Lower leg skin (tissue), 4 donors: ENCODE data around the gene MRM2. TPM values are rescaled to one million over a fixed set of nuclear protein-coding genes. Genes with fewer than 3 reads are reported as not detected.

Experiments used
- DNase-seq, 2 donors: peaks; one replicate each; pipeline ENCODE4 v3.0.0-alpha.2; 2019; ENCODE audit warnings: low spot score in 2 of 2
- H3K4me3 ChIP-seq: fragments of 200-600 bp; sonication (generic); 2 replicates; pipeline ENCODE4 v1.5.1; 2017; ENCODE audit warnings: mild to moderate bottlenecking, low read depth; ENCODE audit not compliant: poor library complexity, severe bottlenecking
- POLR2A ChIP-seq, 2 donors: fragments of 450-650 bp; IDR thresholded peaks; one replicate each; pipeline ENCODE4 v1.6.1; 2016 to 2017; ENCODE audit warnings: antibody characterized with exemption in 2 of 2, mild to moderate bottlenecking in 1 of 2, moderate library complexity in 1 of 2
- WGBS, 2 donors: methylation state at CpG; one replicate each; pipeline ENCODE4 v1.1.5; 2018; 5-methylcytosine and 5-hydroxymethylcytosine counted together
- intact Hi-C: fragments of 100-400 bp; cut with DNase I; formaldehyde crosslinking; loops from one replicate; pipeline ENCODE4 v1.15.0; 2023; ENCODE audit warnings: low total_unique reads
- total RNA-seq, 4 donors: library from RNA; depleted of rRNA; stranded (reverse); fragments of >200 nt; gene quantifications; one replicate each; pipeline ENCODE4 v1.1.0, GENCODE V29; 2016
- TF ChIP-seq, protein P1 (sequence below), 3 donors: fragments of 450-650 bp; IDR thresholded peaks; one replicate each; pipeline ENCODE4 v1.5.1; 2016; ENCODE audit warnings: antibody characterized with exemption in 3 of 3, mild to moderate bottlenecking in 3 of 3, moderate library complexity in 2 of 3

Gene MRM2
- total RNA-seq, 4 donors from 2014 or later = 17.6 to 26.1 (median 23.9) TPM

DNA sequence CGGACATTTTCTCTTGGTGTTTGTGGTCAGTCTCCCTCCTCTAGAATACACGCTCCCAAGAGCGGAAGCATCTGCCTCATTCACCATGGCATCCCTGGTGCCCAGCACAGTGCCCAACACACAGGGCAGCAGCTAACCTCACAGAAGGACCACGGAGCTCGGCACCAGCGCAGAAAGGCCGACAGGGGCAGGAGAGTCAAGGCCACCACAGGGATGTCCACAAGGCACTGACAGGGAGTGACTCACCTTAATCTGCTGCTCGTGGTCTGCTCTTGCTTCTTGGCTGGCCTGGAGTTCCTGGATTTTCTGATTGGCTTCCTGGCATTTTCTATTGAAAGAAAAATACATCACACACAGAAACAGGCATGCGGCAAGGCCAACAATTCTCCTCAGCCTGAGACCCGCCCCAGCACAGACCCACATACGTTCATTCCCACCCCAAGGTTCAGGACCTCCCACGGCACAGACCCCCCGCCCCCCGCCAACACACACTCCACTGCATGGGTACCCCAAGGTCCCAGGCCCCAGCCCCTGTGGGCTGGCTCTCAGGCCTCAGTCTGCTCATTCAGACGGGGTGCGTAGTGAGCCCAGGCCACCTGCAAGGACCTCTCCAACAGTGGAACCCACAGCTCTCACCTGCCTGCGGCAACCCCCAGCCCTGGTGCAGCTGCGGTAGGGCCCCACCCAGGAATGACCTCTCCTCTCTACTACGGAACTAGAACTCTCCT, 24.1 kb downstream of the MRM2 start:
- TF ChIP-seq, protein P1, sequence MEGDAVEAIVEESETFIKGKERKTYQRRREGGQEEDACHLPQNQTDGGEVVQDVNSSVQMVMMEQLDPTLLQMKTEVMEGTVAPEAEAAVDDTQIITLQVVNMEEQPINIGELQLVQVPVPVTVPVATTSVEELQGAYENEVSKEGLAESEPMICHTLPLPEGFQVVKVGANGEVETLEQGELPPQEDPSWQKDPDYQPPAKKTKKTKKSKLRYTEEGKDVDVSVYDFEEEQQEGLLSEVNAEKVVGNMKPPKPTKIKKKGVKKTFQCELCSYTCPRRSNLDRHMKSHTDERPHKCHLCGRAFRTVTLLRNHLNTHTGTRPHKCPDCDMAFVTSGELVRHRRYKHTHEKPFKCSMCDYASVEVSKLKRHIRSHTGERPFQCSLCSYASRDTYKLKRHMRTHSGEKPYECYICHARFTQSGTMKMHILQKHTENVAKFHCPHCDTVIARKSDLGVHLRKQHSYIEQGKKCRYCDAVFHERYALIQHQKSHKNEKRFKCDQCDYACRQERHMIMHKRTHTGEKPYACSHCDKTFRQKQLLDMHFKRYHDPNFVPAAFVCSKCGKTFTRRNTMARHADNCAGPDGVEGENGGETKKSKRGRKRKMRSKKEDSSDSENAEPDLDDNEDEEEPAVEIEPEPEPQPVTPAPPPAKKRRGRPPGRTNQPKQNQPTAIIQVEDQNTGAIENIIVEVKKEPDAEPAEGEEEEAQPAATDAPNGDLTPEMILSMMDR (IDR thresholded peaks at IDR 0.05) = no peak
- no peak for TF ChIP-seq POLR2A (IDR thresholded peaks at IDR 0.05)
- no peak for DNase-seq
- H3K4me3 ChIP-seq = no peak overlapping the region
- intact Hi-C loops = loop anchor here (10.0 kb wide), 2 partner anchors 553 to 633 kb away; no protein-coding TSS in a partner anchor
- WGBS, 2 donors = 91 to 93% methylated on average over 17 to 19 of the region's 19 CpGs

DNA sequence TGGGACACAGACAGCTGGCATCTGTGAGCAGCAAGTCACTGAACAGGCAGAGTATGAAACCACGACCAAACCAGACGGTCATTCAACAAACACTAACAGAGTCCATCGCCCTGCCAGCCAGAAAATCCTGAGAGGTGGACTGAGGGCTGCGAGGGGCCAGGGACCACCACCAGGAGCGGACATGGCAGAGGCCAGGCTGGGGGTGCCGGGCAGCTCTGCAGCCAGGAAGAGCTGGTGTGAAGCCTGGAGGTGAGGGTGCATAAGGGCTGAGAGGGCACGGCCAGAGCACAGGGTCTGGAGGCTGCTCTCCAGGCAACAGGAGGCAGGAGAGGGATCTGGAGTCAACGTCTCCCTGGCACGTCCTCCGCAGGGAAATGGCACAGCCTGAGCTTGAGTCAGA, 24.8 kb downstream of the MRM2 start:
- intact Hi-C loops = loop anchor here (10.0 kb wide), 2 partner anchors 552 to 632 kb away; no protein-coding TSS in a partner anchor
- TF ChIP-seq, protein P1 (IDR thresholded peaks at IDR 0.05) = no peak
- no peak for TF ChIP-seq POLR2A (IDR thresholded peaks at IDR 0.05)
- no peak for DNase-seq
- 85 to 95% methylated on average over 10 of the region's 10 CpGs for WGBS, 2 donors
- no peak overlapping the region for H3K4me3 ChIP-seq

DNA sequence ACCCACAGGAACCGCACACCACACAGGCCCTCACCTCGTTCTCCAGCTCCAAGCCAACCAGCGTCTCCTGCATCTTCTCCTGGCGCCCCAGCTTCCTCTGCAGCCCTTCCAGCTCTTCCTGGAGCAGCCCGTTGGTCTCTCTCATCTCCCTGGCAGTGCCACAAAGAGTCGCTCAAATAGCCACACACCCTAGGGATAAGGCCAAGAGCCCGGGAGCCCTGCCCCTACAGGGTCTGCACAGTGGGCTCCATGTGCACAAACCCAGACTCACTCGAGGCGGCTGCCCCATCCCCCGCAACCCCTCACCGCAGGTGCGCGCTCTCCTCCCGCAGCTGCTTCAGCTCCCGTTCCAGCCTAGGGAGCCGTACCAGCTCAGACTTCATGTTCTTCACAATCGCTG, 26.2 kb downstream of the MRM2 start:
- TF ChIP-seq POLR2A (IDR thresholded peaks at IDR 0.05) = no peak
- TF ChIP-seq, protein P1 (IDR thresholded peaks at IDR 0.05) = no peak
- WGBS, 2 donors = 94 to 97% methylated on average over 17 of the region's 17 CpGs
- intact Hi-C loops = loop anchor here (10.0 kb wide), 2 partner anchors 551 to 631 kb away; no protein-coding TSS in a partner anchor

DNA sequence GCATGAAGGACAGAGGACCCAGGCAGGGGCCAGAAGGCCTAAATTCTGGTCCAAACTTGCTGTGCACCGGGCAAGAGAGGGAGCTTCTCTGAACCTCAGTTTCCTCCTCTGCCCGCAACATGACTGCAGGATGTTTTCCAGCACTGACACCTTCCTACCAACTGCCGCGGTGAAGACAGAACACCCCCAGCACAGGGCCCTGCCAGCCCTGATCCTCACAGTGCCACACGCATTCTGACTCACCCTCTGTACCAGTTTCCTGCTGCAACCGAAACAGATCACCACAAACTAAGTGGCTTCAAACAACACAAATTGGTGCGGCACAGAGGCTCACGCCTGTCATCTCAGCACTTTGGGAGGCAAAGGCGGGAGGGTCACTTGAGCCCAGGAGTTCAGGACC, 27.4 kb downstream of the MRM2 start:
- 87 to 98% methylated on average over 9 of the region's 9 CpGs for WGBS, 2 donors
- intact Hi-C loops = loop anchor here (10.0 kb wide), 2 partner anchors 550 to 630 kb away; no protein-coding TSS in a partner anchor
- DNase-seq = no peak
- no peak for TF ChIP-seq POLR2A (IDR thresholded peaks at IDR 0.05)
- TF ChIP-seq, protein P1 (IDR thresholded peaks at IDR 0.05) = no peak
- no peak overlapping the region for H3K4me3 ChIP-seq

More for the DNA sequence above, 26.2 kb downstream of the MRM2 start:
- H3K4me3 ChIP-seq = no peak overlapping the region
- DNase-seq = no peak

DNA sequence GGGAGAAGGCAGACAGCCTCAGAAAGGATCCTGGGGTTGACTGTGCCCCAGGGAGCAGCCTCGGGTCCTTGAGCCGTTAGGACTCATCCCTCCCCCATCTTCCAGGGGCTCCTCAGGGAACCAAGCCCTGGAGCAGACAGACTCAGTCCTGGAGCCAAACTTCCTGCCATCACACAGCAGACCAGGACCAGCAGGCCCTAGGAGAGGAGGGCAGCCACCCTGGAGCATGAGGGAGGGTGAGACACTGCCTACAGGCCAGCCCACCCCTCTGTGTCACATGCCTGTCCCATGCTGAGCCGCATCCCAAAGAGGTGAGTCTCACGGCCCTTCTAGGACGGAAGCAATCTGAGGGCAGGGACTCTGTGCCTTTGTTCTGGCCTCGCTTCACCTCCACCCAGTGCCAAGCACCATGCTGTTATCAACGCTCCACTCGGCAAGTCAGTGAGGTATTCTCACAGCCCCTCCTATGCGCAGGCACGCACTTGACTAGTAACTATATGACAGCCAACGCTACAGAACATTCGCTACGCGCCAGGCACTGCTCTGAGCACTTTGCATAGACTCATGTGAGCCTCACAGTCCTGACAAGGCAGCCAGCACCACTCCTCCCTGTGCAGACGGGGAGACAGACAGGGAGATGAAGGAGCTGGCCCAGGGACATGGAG, 28.3 kb downstream of the MRM2 start:
- no peak for DNase-seq
- no peak overlapping the region for H3K4me3 ChIP-seq
- 86 to 93% methylated on average over 14 to 15 of the region's 15 CpGs for WGBS, 2 donors
- TF ChIP-seq, protein P1 (IDR thresholded peaks at IDR 0.05) = no peak
- no peak for TF ChIP-seq POLR2A (IDR thresholded peaks at IDR 0.05)
- intact Hi-C loops = loop anchor here (10.0 kb wide), 2 partner anchors 549 to 629 kb away; no protein-coding TSS in a partner anchor
